HepG2 (cell line): Measurements from ENCODE around the gene GFRA3. TPM values are rescaled to one million over a fixed set of nuclear protein-coding genes. Genes with fewer than 3 reads are reported as not detected.

Experiments
- ATAD3A ChIP-seq: sonication (generic); formaldehyde crosslinking; IDR thresholded peaks from 2 replicates; pipeline ENCODE4 v1.4.0; 2020; ENCODE audit warnings: missing genetic modification reagents
- CERS6 ChIP-seq: sonication (generic); formaldehyde crosslinking; IDR thresholded peaks from 2 replicates; pipeline ENCODE4 v1.5.0; 2020; ENCODE audit warnings: missing genetic modification reagents
- EED ChIP-seq: sonication (generic); formaldehyde crosslinking; IDR thresholded peaks from 2 replicates; pipeline ENCODE4 v1.5.0; 2020; ENCODE audit warnings: mild to moderate bottlenecking, missing genetic modification reagents
- FUBP1 ChIP-seq: sonication (generic); formaldehyde crosslinking; IDR thresholded peaks from 2 replicates; pipeline ENCODE4 v1.5.1; 2020; ENCODE audit warnings: missing genetic modification reagents, mild to moderate bottlenecking, borderline replicate concordance
- GABPB1 ChIP-seq: IDR thresholded peaks from 2 replicates; pipeline ENCODE4 v1.6.1; 2016; ENCODE audit warnings: mild to moderate bottlenecking, missing genetic modification reagents, moderate library complexity, missing compliant biosample characterization
- GPN1 ChIP-seq: sonication (generic); formaldehyde crosslinking; IDR thresholded peaks from 2 replicates; pipeline ENCODE4 v1.5.1; 2020; ENCODE audit warnings: missing genetic modification reagents, borderline replicate concordance
- HOXA3 ChIP-seq: sonication (generic); formaldehyde crosslinking; IDR thresholded peaks from 2 replicates; pipeline ENCODE4 v1.5.0; 2020; ENCODE audit warnings: missing genetic modification reagents
- RELA ChIP-seq: sonication (generic); formaldehyde crosslinking; IDR thresholded peaks from 2 replicates; pipeline ENCODE4 v1.4.0; 2020; ENCODE audit warnings: missing genetic modification reagents
- SRY ChIP-seq: sonication (generic); formaldehyde crosslinking; IDR thresholded peaks from 2 replicates; pipeline ENCODE4 v1.8.0; 2022; ENCODE audit warnings: mild to moderate bottlenecking, missing genetic modification reagents
- STAT5B ChIP-seq: sonication (generic); formaldehyde crosslinking; IDR thresholded peaks from 2 replicates; pipeline ENCODE4 v1.4.0; 2020; ENCODE audit warnings: missing genetic modification reagents
- THAP9 ChIP-seq: sonication (generic); formaldehyde crosslinking; IDR thresholded peaks from 2 replicates; pipeline ENCODE4; 2020; ENCODE audit warnings: missing genetic modification reagents, mild to moderate bottlenecking, borderline replicate concordance
- ZBTB26 ChIP-seq: IDR thresholded peaks from 2 replicates; pipeline ENCODE4 v1.6.1; 2016; ENCODE audit warnings: missing compliant biosample characterization, missing genetic modification reagents, borderline replicate concordance
- ZFX ChIP-seq: sonication (generic); formaldehyde crosslinking; IDR thresholded peaks from 2 replicates; pipeline ENCODE4 v1.4.0; 2020; ENCODE audit warnings: mild to moderate bottlenecking, low read depth, missing genetic modification reagents, moderate library complexity
- ZNF225 ChIP-seq: sonication (generic); formaldehyde crosslinking; IDR thresholded peaks from 2 replicates; pipeline ENCODE4 v1.4.0; 2020; ENCODE audit warnings: mild to moderate bottlenecking, missing genetic modification reagents
- ZNF232 ChIP-seq: sonication (generic); formaldehyde crosslinking; IDR thresholded peaks from 2 replicates; pipeline ENCODE4 v1.4.0; 2020; ENCODE audit warnings: missing genetic modification reagents, borderline replicate concordance
- ZNF644 ChIP-seq: IDR thresholded peaks from 2 replicates; pipeline ENCODE4 v1.6.1; 2016; ENCODE audit warnings: low read depth
- ZNF674 ChIP-seq: sonication (generic); formaldehyde crosslinking; IDR thresholded peaks from 2 replicates; pipeline ENCODE4 v1.5.0; 2020; ENCODE audit warnings: low read depth, mild to moderate bottlenecking, missing genetic modification reagents
- ZNF766 ChIP-seq: sonication (generic); formaldehyde crosslinking; IDR thresholded peaks from 2 replicates; pipeline ENCODE4 v1.5.0; 2020; ENCODE audit warnings: missing genetic modification reagents, borderline replicate concordance
- ZNF879 ChIP-seq: sonication (generic); formaldehyde crosslinking; IDR thresholded peaks from 2 replicates; pipeline ENCODE4 v1.8.1; 2023; ENCODE audit warnings: missing genetic modification reagents
- ZUFSP ChIP-seq: sonication (generic); formaldehyde crosslinking; IDR thresholded peaks from 2 replicates; pipeline ENCODE4 v1.9.0; 2021; ENCODE audit warnings: missing genetic modification reagents, mild to moderate bottlenecking, borderline replicate concordance
- polyA plus RNA-seq, 8 experiments: library from polyadenylated mRNA; depleted of rRNA in 3 of 8; stranded (reverse) in 7 of 8; unstranded in 1 of 8; fragments of >200 nt; fragmentation: Illumina TruSeq in 4 of 8; extraction: Trizol in 4 of 8; gene quantifications; 2 replicates each; pipeline versions ENCODE4 v1.2.1 to v1.2.3, GENCODE V29; 2011 to 2016; ENCODE audit warnings: low read depth in 4 of 8, missing spikeins in 1 of 8, mixed read lengths in 1 of 8; ENCODE audit not compliant: insufficient read depth in 1 of 8
- total RNA-seq, 5 experiments: library from RNA; depleted of rRNA; stranded (reverse); fragments of >200 nt; fragmentation: Illumina TruSeq; extraction: Trizol; gene quantifications; 2 replicates each; pipeline ENCODE4 v1.2.3, GENCODE V29; 2016; ENCODE audit warnings: low read depth in 1 of 5

Gene GFRA3
- total and polyA plus RNA-seq, 2 of the 13 experiments (the other 11 are each of a cell fraction or from before 2014, with no cell fraction given), result 0.27 to 0.30 TPM

- TF ChIP-seq FUBP1 (CRISPR knock-in tag), result no peak
- TF ChIP-seq ZFX (CRISPR knock-in tag), result peak; percentile 86
- TF ChIP-seq RELA (CRISPR knock-in tag), result no peak
- no peak for TF ChIP-seq GPN1 (CRISPR knock-in tag)
- TF ChIP-seq ZNF644 (CRISPR knock-in tag), result no peak
- TF ChIP-seq STAT5B (CRISPR knock-in tag), result no peak
- no peak for TF ChIP-seq ZNF225 (CRISPR knock-in tag)
- TF ChIP-seq EED (CRISPR knock-in tag), result no peak
- no peak for TF ChIP-seq ZNF879
- no peak for TF ChIP-seq CERS6 (CRISPR knock-in tag)
- TF ChIP-seq GABPB1 (CRISPR knock-in tag), result peak; percentile 35; the same call in 1 of the 2 replicates
- no peak for TF ChIP-seq ZUFSP
- no peak for TF ChIP-seq ZNF674
- TF ChIP-seq HOXA3, result peak; percentile 56; the same call in 1 of the 2 replicates
- TF ChIP-seq ZNF232 (CRISPR knock-in tag), result no peak; the same call in 1 of the 2 replicates
- TF ChIP-seq ZNF766 (CRISPR knock-in tag), result 0 out of 2 replicates have a peak, but pooled peaks have one; percentile 55
- no peak for TF ChIP-seq ZBTB26 (CRISPR knock-in tag)
- TF ChIP-seq THAP9 (CRISPR knock-in tag), result no peak
- TF ChIP-seq ATAD3A, result no peak
- TF ChIP-seq SRY (CRISPR knock-in tag), result peak; percentile 51; the same call in 1 of the 2 replicates
Measured at GRCh38 chr5:138241688-138242571, 32.5 kb downstream of the GFRA3 start (continued).
